Heart left ventricle (tissue), 16 donors: ENCODE measurements around the gene C1QL3. TPM values are rescaled to one million over a fixed set of nuclear protein-coding genes. Genes with fewer than 3 reads are reported as not detected.
A peak's percentile ranks its signal among the peaks of the same experiment; 100 is the strongest.

Source experiments
- ATAC-seq, 4 donors: fragments of 200-7000 bp; cut with Tn5 transposase; one replicate each; pipeline ENCODE4 v1.9.1; 2020 to 2022; ENCODE audit warnings: moderate library complexity in 4 of 4, mild to moderate bottlenecking in 3 of 4, moderate number of reproducible peaks in 1 of 4
- DNase-seq, 5 donors: peaks; one replicate each; pipeline ENCODE4 v3.0.0-alpha.2; 2020
- H3K27ac ChIP-seq, 12 donors: fragments of 200-600 bp; sonication (generic) in 4 of 12; one replicate each; pipeline versions ENCODE4 v1.5.0 to v1.8.0; 2016 to 2022; ENCODE audit warnings: mild to moderate bottlenecking in 2 of 12
- H3K27me3 ChIP-seq, 9 donors: fragments of 200-600 bp; sonication (generic) in 2 of 9; one replicate each; pipeline versions ENCODE4 v1.5.1 to v1.8.0; 2016 to 2022; ENCODE audit warnings: mild to moderate bottlenecking in 3 of 9
- H3K36me3 ChIP-seq, 9 donors: fragments of 200-600 bp; sonication (generic) in 2 of 9; one replicate each; pipeline versions ENCODE4 v1.5.0 to v1.8.0; 2018 to 2022; ENCODE audit warnings: mild to moderate bottlenecking in 2 of 9
- H3K4me1 ChIP-seq, 12 donors: fragments of 200-600 bp; sonication (generic) in 4 of 12; one replicate each; pipeline versions ENCODE4 v1.5.0 to v1.8.0; 2016 to 2022; ENCODE audit warnings: mild to moderate bottlenecking in 3 of 12
- H3K4me3 ChIP-seq, 12 donors: fragments of 200-600 bp; sonication (generic) in 4 of 12; one replicate each; pipeline versions ENCODE4 v1.5.0 to v1.8.0; 2017 to 2022; ENCODE audit warnings: mild to moderate bottlenecking in 9 of 12, moderate library complexity in 4 of 12
- H3K9me3 ChIP-seq, 12 donors: fragments of 200-600 bp; sonication (generic) in 4 of 12; one replicate each; pipeline versions ENCODE4 v1.5.0 to v1.8.0; 2016 to 2022; ENCODE audit warnings: mild to moderate bottlenecking in 1 of 12
- CTCF ChIP-seq, 12 donors: fragments of 200-600 bp; sonication (generic) in 4 of 12; IDR thresholded peaks; one replicate each; pipeline versions ENCODE4 v1.5.0 to v1.8.0; 2018 to 2022; ENCODE audit warnings: antibody characterized with exemption in 12 of 12, mild to moderate bottlenecking in 5 of 12
- POLR2A ChIP-seq, 2 donors: fragments of 450-650 bp; IDR thresholded peaks; one replicate each; pipeline ENCODE4 v1.6.1; 2017; ENCODE audit warnings: antibody characterized with exemption in 2 of 2, mild to moderate bottlenecking in 2 of 2, moderate library complexity in 2 of 2
- WGBS, 4 donors: extraction: QIAGEN DNeasy Blood & Tissue Kit in 2 of 4; methylation state at CpG; one replicate each; pipeline versions ENCODE4 v1.1.5 to v1.1.7; 2013 to 2018; 5-methylcytosine and 5-hydroxymethylcytosine counted together
- intact Hi-C, 10 donors: fragments of 100-400 bp; cut with DNase I; formaldehyde crosslinking; loops; one replicate each; pipeline versions ENCODE4 v1.11.1 to v1.14.2; 2022
- polyA plus RNA-seq, 2 donors: library from polyadenylated mRNA; stranded (reverse); fragments of 200-250 nt; gene quantifications; one replicate each; pipeline ENCODE4 v1.2.3, GENCODE V29; 2013
- total RNA-seq, 9 donors: library from RNA; depleted of rRNA in 2 of 9; stranded (reverse); fragments of >200 nt in 2 of 9; fragmentation: NEBNext Ultra II Directional in 3 of 9; extraction: Animal tissue kit (Norgen Biotek cat#: 25700) in 3 of 9; gene quantifications; one replicate each; pipeline versions ENCODE4 v1.1.0 to v1.2.4, GENCODE V29; 2016 to 2023
- donor health status: ischemic (EF 13 %, LVEDD 7.1; RV severe dilation, severe dysfunction).
- donor health status: healthy with polysubstance abuse.
- donor health status: DM: no; HTN: yes; CAD: no.
- donor health status: DM: no; HTN: no; CAD: no.
- donor health status: ischemic (EF 25% LVEDD 6.9; RV normal size, moderate dysfunction).
- donor health status: ischemic (EF 25% LVEDD 5.7; RV mildly dilated, moderate dysfunction).
- donor health status: healthy.
- donor health status: DM: yes; HTN: yes; CAD: no.
- donor health status: ischemic (EF 35%, LVEDD 5.7; RV mildly dilated, moderate dysfunction).
- donor health status: nonischemic (EF 11% LVEDD 7.7; RV severe dilation, severe dysfunction).
- donor health status: DM: yes; HTN: yes; CAD: no.
- donor health status: PGD.
- donor health status: ischemic (EF 29% LVEDD 5.4; RV normal size, mild dysfunction).
- donor health status: nonischemic (EF 23%, LVEDD 6.1; RV moderate dilation, normal function).

Gene C1QL3
- total and polyA plus RNA-seq, 11 donors: 0.03 TPM; not detected in 10

- no peaks in the 10 kb centered on the region for H3K36me3 ChIP-seq
- H3K9me3 ChIP-seq: no peaks in the 10 kb centered on the region
- intact Hi-C loops: no loop called here
- no peak overlapping the region for H3K27ac ChIP-seq
- H3K4me1 ChIP-seq: peaks cover 0 to 28% (median 10%) of the 10 kb centered on the region in 12 donors
- TF ChIP-seq POLR2A (IDR thresholded peaks at IDR 0.05): no peak
- TF ChIP-seq CTCF (IDR thresholded peaks at IDR 0.05): peak in 3 of 12 donors; percentile 16 to 21 (median 16)
- WGBS, 4 donors: 75 to 85% (median 81%) methylated on average over 4 of the region's 4 CpGs
- DNase-seq (no peak), ATAC-seq (no peak)
- H3K4me3 ChIP-seq: no peak overlapping the region
- peaks cover 12 to 44% (median 25%) of the 10 kb centered on the region in 9 donors for H3K27me3 ChIP-seq
Measured at GRCh38 chr10:16518822-16519221, 2.9 kb downstream of the C1QL3 start.

- Histone ChIP-seq H3K4me3 (no peak overlapping the region), H3K9me3 (no peaks in the 10 kb centered on the region), H3K36me3 (peaks cover 0 to 20% (median 0%) of the 10 kb centered on the region in 9 donors), H3K27me3 (no peaks in the 10 kb centered on the region), H3K27ac (no peak overlapping the region), H3K4me1 (no peaks in the 10 kb centered on the region)
- intact Hi-C loops: no loop called here
- ATAC-seq: no peak
- 90 to 94% (median 93%) methylated on average over 9 of the region's 9 CpGs for WGBS, 4 donors
- no peak for DNase-seq
- TF ChIP-seq CTCF (IDR thresholded peaks at IDR 0.05) (no peak), POLR2A (IDR thresholded peaks at IDR 0.05) (no peak)
Measured at GRCh38 chr10:16510843-16511242, 10.8 kb downstream of the C1QL3 start.

- intact Hi-C loops: no loop called here
- no peak overlapping the region for H3K4me3 ChIP-seq
- 66 to 68% (median 67%) methylated on average over 5 of the region's 5 CpGs for WGBS, 4 donors
- TF ChIP-seq POLR2A (IDR thresholded peaks at IDR 0.05) (no peak), CTCF (IDR thresholded peaks at IDR 0.05) (no peak)
- ATAC-seq: no peak
- H3K4me1 ChIP-seq: no peaks in the 10 kb centered on the region
- no peak overlapping the region for H3K27ac ChIP-seq
- H3K36me3 ChIP-seq: peaks cover 0 to 24% (median 0%) of the 10 kb centered on the region in 9 donors
- H3K27me3 ChIP-seq: no peaks in the 10 kb centered on the region
- no peak for DNase-seq
- no peaks in the 10 kb centered on the region for H3K9me3 ChIP-seq
Measured at GRCh38 chr10:16509996-16510395, 11.7 kb downstream of the C1QL3 start.

- DNase-seq (no peak), ATAC-seq (no peak)
- TF ChIP-seq CTCF (IDR thresholded peaks at IDR 0.05) (no peak), POLR2A (IDR thresholded peaks at IDR 0.05) (no peak)
- Histone ChIP-seq H3K27me3 (no peaks in the 10 kb centered on the region), H3K4me1 (no peaks in the 10 kb centered on the region), H3K4me3 (no peak overlapping the region), H3K9me3 (no peaks in the 10 kb centered on the region), H3K27ac (no peak overlapping the region), H3K36me3 (peaks cover 0 to 13% (median 0%) of the 10 kb centered on the region in 9 donors)
- intact Hi-C loops: no loop called here
- WGBS, 4 donors: 82 to 96% (median 84%) methylated on average over 1 of the region's 1 CpG
Measured at GRCh38 chr10:16505161-16505560, 16.5 kb downstream of the C1QL3 start.
